HepG2 (cell line): Measurements from ENCODE around the gene TRIM2. TPM values are rescaled to one million over a fixed set of nuclear protein-coding genes. Genes with fewer than 3 reads are reported as not detected.

ENCODE experiments used
- CCDC6 ChIP-seq: sonication (generic); formaldehyde crosslinking; IDR thresholded peaks from 2 replicates; pipeline ENCODE4 v1.8.1; 2022; ENCODE audit warnings: mild to moderate bottlenecking, missing genetic modification reagents, moderate library complexity
- DMTF1 ChIP-seq: sonication (generic); formaldehyde crosslinking; IDR thresholded peaks from 2 replicates; pipeline ENCODE4 v1.4.0; 2020; ENCODE audit warnings: mild to moderate bottlenecking, missing genetic modification reagents
- FOXA1 ChIP-seq, 2 experiments: fragments of 450-650 bp in 1 of 2; sonication (generic) in 1 of 2; formaldehyde crosslinking in 1 of 2; IDR thresholded peaks; 2 replicates each; pipeline versions ENCODE4 v1.4.0 to v1.6.1; 2016 to 2020; ENCODE audit warnings: missing genetic modification reagents in 1 of 2
- GPN1 ChIP-seq: sonication (generic); formaldehyde crosslinking; IDR thresholded peaks from 2 replicates; pipeline ENCODE4 v1.5.1; 2020; ENCODE audit warnings: missing genetic modification reagents, borderline replicate concordance
- IKZF4 ChIP-seq: sonication (generic); formaldehyde crosslinking; IDR thresholded peaks from 2 replicates; pipeline ENCODE4 v1.5.1; 2020; ENCODE audit warnings: borderline replicate concordance, mild to moderate bottlenecking, low read depth, missing genetic modification reagents; ENCODE audit errors: not compliant biosample characterization
- IRX3 ChIP-seq: sonication (generic); formaldehyde crosslinking; IDR thresholded peaks from 2 replicates; pipeline ENCODE4 v1.8.1; 2023; ENCODE audit warnings: mild to moderate bottlenecking, low read depth, missing genetic modification reagents, borderline replicate concordance
- KLF9 ChIP-seq: IDR thresholded peaks from 2 replicates; pipeline ENCODE4 v1.6.1; 2016; ENCODE audit warnings: low read depth
- KMT2B ChIP-seq: IDR thresholded peaks from 2 replicates; pipeline ENCODE4 v1.6.1; 2016; ENCODE audit warnings: missing genetic modification reagents, missing compliant biosample characterization
- MIER2 ChIP-seq: IDR thresholded peaks from 2 replicates; pipeline ENCODE4 v1.6.1; 2016; ENCODE audit warnings: missing biosample characterization, missing genetic modification reagents
- ONECUT2 ChIP-seq: sonication (generic); formaldehyde crosslinking; IDR thresholded peaks from 2 replicates; pipeline ENCODE4 v1.4.0; 2020; ENCODE audit warnings: missing genetic modification reagents
- ZC3H13 ChIP-seq: sonication (generic); formaldehyde crosslinking; IDR thresholded peaks from 2 replicates; pipeline ENCODE4 v1.8.1; 2023; ENCODE audit warnings: mild to moderate bottlenecking, missing genetic modification reagents, moderate library complexity
- ZFP37 ChIP-seq: sonication (generic); formaldehyde crosslinking; IDR thresholded peaks from 2 replicates; pipeline ENCODE4 v1.4.0; 2020; ENCODE audit warnings: missing genetic modification reagents, borderline replicate concordance
- ZKSCAN1 ChIP-seq: fragments of 150-350 bp; IDR thresholded peaks from 2 replicates; pipeline ENCODE4 v1.6.1; 2014; ENCODE audit warnings: low read length
- ZKSCAN5 ChIP-seq: sonication (generic); formaldehyde crosslinking; IDR thresholded peaks from 2 replicates; pipeline ENCODE4 v1.5.1; 2020; ENCODE audit warnings: mild to moderate bottlenecking, missing genetic modification reagents
- ZNF142 ChIP-seq: sonication (generic); formaldehyde crosslinking; IDR thresholded peaks from 2 replicates; pipeline ENCODE4 v1.4.0; 2020; ENCODE audit warnings: missing genetic modification reagents
- ZNF326 ChIP-seq: sonication (generic); formaldehyde crosslinking; IDR thresholded peaks from 2 replicates; pipeline ENCODE4 v1.4.0; 2020; ENCODE audit warnings: missing genetic modification reagents, borderline replicate concordance
- ZNF503 ChIP-seq: sonication (generic); formaldehyde crosslinking; IDR thresholded peaks from 2 replicates; pipeline ENCODE4 v1.4.0; 2020; ENCODE audit warnings: missing genetic modification reagents
- ZNF562 ChIP-seq: sonication (generic); formaldehyde crosslinking; IDR thresholded peaks from 2 replicates; pipeline ENCODE4 v1.8.0; 2022; ENCODE audit warnings: missing genetic modification reagents, borderline replicate concordance
- ZNF703 ChIP-seq: sonication (generic); formaldehyde crosslinking; IDR thresholded peaks from 2 replicates; pipeline ENCODE4 v1.5.1; 2020; ENCODE audit warnings: missing genetic modification reagents, mild to moderate bottlenecking, moderate library complexity, borderline replicate concordance
- ZNF776 ChIP-seq: sonication (generic); formaldehyde crosslinking; IDR thresholded peaks from 2 replicates; pipeline ENCODE4 v1.4.0; 2020; ENCODE audit warnings: mild to moderate bottlenecking, missing genetic modification reagents
- polyA plus RNA-seq, 8 experiments: library from polyadenylated mRNA; depleted of rRNA in 3 of 8; stranded (reverse) in 7 of 8; unstranded in 1 of 8; fragments of >200 nt; fragmentation: Illumina TruSeq in 4 of 8; extraction: Trizol in 4 of 8; gene quantifications; 2 replicates each; pipeline versions ENCODE4 v1.2.1 to v1.2.3, GENCODE V29; 2011 to 2016; ENCODE audit warnings: low read depth in 4 of 8, missing spikeins in 1 of 8, mixed read lengths in 1 of 8; ENCODE audit not compliant: insufficient read depth in 1 of 8
- total RNA-seq, 5 experiments: library from RNA; depleted of rRNA; stranded (reverse); fragments of >200 nt; fragmentation: Illumina TruSeq; extraction: Trizol; gene quantifications; 2 replicates each; pipeline ENCODE4 v1.2.3, GENCODE V29; 2016; ENCODE audit warnings: low read depth in 1 of 5

TRIM2 gene
- total and polyA plus RNA-seq, 2 of the 13 experiments (the other 11 are each of a cell fraction or from before 2014, with no cell fraction given), result 2.1 to 4.2 TPM

GRCh38 chr4:153174821-153175567 is 29.2 kb upstream of the TRIM2 start (continued):
- TF ChIP-seq ZNF142 (CRISPR knock-in tag) (no peak), ZNF776 (CRISPR knock-in tag) (no peak), ZNF703 (no peak), ZFP37 (CRISPR knock-in tag) (no peak), ZNF326 (CRISPR knock-in tag) (no peak), ONECUT2 (peak; percentile 94), ZC3H13 (CRISPR knock-in tag) (no peak), FOXA1 (IDR thresholded peaks at IDR 0.05) (no peak), FOXA1 (CRISPR knock-in tag; IDR thresholded peaks at IDR 0.05) (no peak), KLF9 (no peak), IRX3 (CRISPR knock-in tag) (no peak), KMT2B (CRISPR knock-in tag) (no peak), CCDC6 (CRISPR knock-in tag) (peak; percentile 54; the same call in 1 of the 2 replicates), MIER2 (CRISPR knock-in tag) (peak; percentile 33; the same call in 1 of the 2 replicates), GPN1 (CRISPR knock-in tag) (no peak), ZKSCAN5 (CRISPR knock-in tag) (0 out of 2 replicates have a peak, but pooled peaks have one; percentile 35), DMTF1 (CRISPR knock-in tag) (no peak), ZNF503 (CRISPR knock-in tag) (no peak; the same call in 1 of the 2 replicates), IKZF4 (CRISPR knock-in tag) (no peak), ZNF562 (0 out of 2 replicates have a peak, but pooled peaks have one; percentile 41), ZKSCAN1 (no peak)
